Measurements from ENCODE around the gene AP2A2.

Gene AP2A2

GRCh38 chr11:925496-926301, at the start of gene AP2A2:
TSS of gene AP2A2 (plus strand) at chr11:925870. CDS start at chr11:926022, 152 bp downstream.
- DNase-seq (ENCODE audit: low read depth in 2 of 2), result peak; percentile 81 to 83

- no peak for DNase-seq (ENCODE audit: low read depth in 2 of 2)
Observed at GRCh38 chr11:876545-876944, 49.1 kb upstream of the AP2A2 start.

- DNase-seq (ENCODE audit: low read depth in 2 of 2), result no peak
Observed at GRCh38 chr11:877565-877964, 48.1 kb upstream of the AP2A2 start.

GRCh38 chr11:880447-880846, 45.2 kb upstream of the AP2A2 start:
- DNase-seq (ENCODE audit: low read depth in 2 of 2), result no peak

- no peak for DNase-seq (ENCODE audit: low read depth in 2 of 2)
Observed at GRCh38 chr11:882596-882995, 43.1 kb upstream of the AP2A2 start.

- DNase-seq (ENCODE audit: low read depth in 2 of 2), result no peak
Observed at GRCh38 chr11:883527-883926, 42.1 kb upstream of the AP2A2 start.

GRCh38 chr11:884578-885070, 41.0 kb upstream of the AP2A2 start:
- no peak for DNase-seq (ENCODE audit: low read depth in 2 of 2)

- DNase-seq (ENCODE audit: low read depth in 2 of 2), result no peak
Observed at GRCh38 chr11:886568-886967, 39.1 kb upstream of the AP2A2 start.

GRCh38 chr11:887589-887988, 38.1 kb upstream of the AP2A2 start:
- no peak for DNase-seq (ENCODE audit: low read depth in 2 of 2)

- DNase-seq (ENCODE audit: low read depth in 2 of 2), result no peak
Observed at GRCh38 chr11:888310-889212, 37.1 kb upstream of the AP2A2 start.

- no peak for DNase-seq (ENCODE audit: low read depth in 2 of 2)
Observed at GRCh38 chr11:889257-889656, 36.4 kb upstream of the AP2A2 start.

- no peak for DNase-seq (ENCODE audit: low read depth in 2 of 2)
Observed at GRCh38 chr11:889687-890475, 35.8 kb upstream of the AP2A2 start.

- DNase-seq (ENCODE audit: low read depth in 2 of 2), result no peak
Observed at GRCh38 chr11:890794-891540, 34.7 kb upstream of the AP2A2 start.

- no peak for DNase-seq (ENCODE audit: low read depth in 2 of 2)
Observed at GRCh38 chr11:893008-893654, 32.5 kb upstream of the AP2A2 start.

- no peak for DNase-seq (ENCODE audit: low read depth in 2 of 2)
Observed at GRCh38 chr11:894575-895201, 31.0 kb upstream of the AP2A2 start.

GRCh38 chr11:895331-896110, 30.1 kb upstream of the AP2A2 start:
- DNase-seq (ENCODE audit: low read depth in 2 of 2), result no peak

- no peak for DNase-seq (ENCODE audit: low read depth in 2 of 2)
Observed at GRCh38 chr11:897253-898142, 28.2 kb upstream of the AP2A2 start.

- DNase-seq (ENCODE audit: low read depth in 2 of 2), result no peak
Observed at GRCh38 chr11:898143-898511, 27.5 kb upstream of the AP2A2 start.
